ENCODE measurements around the gene RNASE13. TPM values are rescaled to one million over a fixed set of nuclear protein-coding genes. Genes with fewer than 3 reads are reported as not detected.

RNASE13 gene
- total RNA-seq, 4 donors from 2014 or later: not detected

Other genes with a start within 250 kb of the RNASE13 start
- gene RNASE1, start 232.0 kb downstream of the RNASE13 start, total RNA-seq: 100 to 1,000 TPM in 2 of 4 donors, 10 to 100 TPM in 2; 35.5 to 131 (median 90.6) TPM
- not detected for gene RNASE3, start 143.4 kb downstream of the RNASE13 start, total RNA-seq
- not detected for gene RNASE2, start 79.3 kb downstream of the RNASE13 start, total RNA-seq
- 100 to 1,000 TPM; 118 to 166 (median 124) TPM for gene METTL17, start 44.8 kb downstream of the RNASE13 start, total RNA-seq
- gene SLC39A2, start 35.5 kb downstream of the RNASE13 start, total RNA-seq: 1 to 10 TPM in 2 of 4 donors, not detected in 2; 1.0 to 1.1 TPM
- 100 to 1,000 TPM in 3 of 4 donors, 10 to 100 TPM in 1; 85.6 to 137 (median 127) TPM for gene NDRG2, start 9.7 kb downstream of the RNASE13 start, total RNA-seq
- gene TPPP2, start 4.6 kb downstream of the RNASE13 start, total RNA-seq: not detected
- not detected for gene RNASE7, start 7.6 kb upstream of the RNASE13 start, total RNA-seq
- not detected for gene RNASE8, start 23.0 kb upstream of the RNASE13 start, total RNA-seq
- gene ARHGEF40, start 35.5 kb upstream of the RNASE13 start, total RNA-seq: 10 to 100 TPM; 19.8 to 57.8 (median 34.6) TPM
- 10 to 100 TPM; 41.3 to 68.8 (median 63.2) TPM for gene ZNF219, start 63.8 kb upstream of the RNASE13 start, total RNA-seq
- gene TMEM253, start 66.3 kb upstream of the RNASE13 start, total RNA-seq: 100 to 1,000 TPM in 3 of 4 donors, 1 to 10 TPM in 1; 9.1 to 140 (median 124) TPM
- not detected for gene OR5AU1, start 121.3 kb upstream of the RNASE13 start, total RNA-seq
- gene HNRNPC, start 234.6 kb upstream of the RNASE13 start, total RNA-seq: 100 to 1,000 TPM; 201 to 392 (median 259) TPM
- gene RPGRIP1, start 245.3 kb upstream of the RNASE13 start, total RNA-seq: 1 to 10 TPM in 1 of 4 donors, under 1 TPM in 1, not detected in 2; 0.40 to 3.3 TPM

Data from Peyer's patch (tissue), 4 donors.